ENCODE measurements around the gene JSRP1. TPM values are rescaled to one million over a fixed set of nuclear protein-coding genes. Genes with fewer than 3 reads are reported as not detected.

Gene JSRP1
- total and polyA plus RNA-seq, 2 donors (not counting 1 experiment from before 2014, with no cell fraction given): not detected

DNA sequence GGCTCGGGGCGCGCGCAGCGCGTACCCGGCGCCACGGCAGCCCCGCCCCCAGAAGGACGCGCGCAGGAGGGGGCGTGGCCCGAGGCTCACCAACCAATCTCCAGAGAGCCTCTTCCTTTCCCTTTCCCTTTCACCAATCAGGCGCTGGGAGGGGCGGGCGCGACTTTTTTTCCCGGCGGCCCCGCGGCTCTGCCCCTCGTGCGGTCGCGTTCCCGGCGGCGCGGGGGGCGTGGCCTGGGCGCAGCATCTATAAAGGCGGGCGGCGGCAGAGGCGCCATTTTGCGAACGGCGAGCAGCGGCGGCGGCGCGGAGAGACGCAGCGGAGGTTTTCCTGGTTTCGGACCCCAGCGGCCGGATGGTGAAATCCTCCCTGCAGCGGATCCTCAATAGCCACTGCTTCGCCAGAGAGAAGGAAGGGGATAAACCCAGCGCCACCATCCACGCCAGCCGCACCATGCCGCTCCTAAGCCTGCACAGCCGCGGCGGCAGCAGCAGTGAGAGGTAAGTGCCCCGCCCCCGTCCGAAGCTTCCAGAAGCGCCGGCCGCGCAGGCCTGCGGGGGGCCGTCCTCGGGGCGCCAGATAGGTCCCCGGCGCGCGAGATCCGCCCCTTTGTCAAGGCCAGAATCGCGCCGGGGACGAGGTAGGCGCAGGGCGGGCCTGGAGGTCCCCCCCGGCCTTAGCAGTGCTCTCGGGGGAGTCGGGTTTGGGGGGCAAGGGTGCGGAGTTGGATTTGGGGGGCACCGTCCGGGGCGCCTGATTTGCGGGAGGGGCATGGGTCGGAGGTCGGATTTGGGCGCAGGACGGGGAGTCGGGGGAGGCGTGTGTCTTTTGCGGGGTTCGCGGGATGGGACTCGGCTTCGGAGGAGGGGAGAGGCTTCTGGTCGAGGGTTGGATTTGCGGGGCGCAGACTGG, 13.3 kb upstream of the JSRP1 start:
- no peak for TF ChIP-seq EZH2 (IDR thresholded peaks at IDR 0.05; ENCODE audit: low read length, missing control alignments)
- TF ChIP-seq, protein P1, sequence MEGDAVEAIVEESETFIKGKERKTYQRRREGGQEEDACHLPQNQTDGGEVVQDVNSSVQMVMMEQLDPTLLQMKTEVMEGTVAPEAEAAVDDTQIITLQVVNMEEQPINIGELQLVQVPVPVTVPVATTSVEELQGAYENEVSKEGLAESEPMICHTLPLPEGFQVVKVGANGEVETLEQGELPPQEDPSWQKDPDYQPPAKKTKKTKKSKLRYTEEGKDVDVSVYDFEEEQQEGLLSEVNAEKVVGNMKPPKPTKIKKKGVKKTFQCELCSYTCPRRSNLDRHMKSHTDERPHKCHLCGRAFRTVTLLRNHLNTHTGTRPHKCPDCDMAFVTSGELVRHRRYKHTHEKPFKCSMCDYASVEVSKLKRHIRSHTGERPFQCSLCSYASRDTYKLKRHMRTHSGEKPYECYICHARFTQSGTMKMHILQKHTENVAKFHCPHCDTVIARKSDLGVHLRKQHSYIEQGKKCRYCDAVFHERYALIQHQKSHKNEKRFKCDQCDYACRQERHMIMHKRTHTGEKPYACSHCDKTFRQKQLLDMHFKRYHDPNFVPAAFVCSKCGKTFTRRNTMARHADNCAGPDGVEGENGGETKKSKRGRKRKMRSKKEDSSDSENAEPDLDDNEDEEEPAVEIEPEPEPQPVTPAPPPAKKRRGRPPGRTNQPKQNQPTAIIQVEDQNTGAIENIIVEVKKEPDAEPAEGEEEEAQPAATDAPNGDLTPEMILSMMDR (conservative IDR thresholded peaks at IDR 0.05 in 1 of 2, IDR thresholded peaks at IDR 0.05 in 1 of 2; ENCODE audit: low read depth in 1 of 2, low read length in 2 of 2): no peak
- H3K27ac ChIP-seq (ENCODE audit: insufficient read depth, low read length): peak overlapping the region; percentile 95
- H2AFZ ChIP-seq (ENCODE audit: low read length): no peak overlapping the region
- DNase-seq (ENCODE audit: low read depth in 2 of 2): peak; percentile 91 to 96
- peaks cover 17% of the 10 kb centered on the region for H3K4me1 ChIP-seq (ENCODE audit: control insufficient read depth, extremely low read depth, insufficient read depth, low read length)
- H4K20me1 ChIP-seq (ENCODE audit: control insufficient read depth, extremely low read depth, insufficient read depth, low read length): peaks cover 4% of the 10 kb centered on the region
- peaks cover 49% of the 10 kb centered on the region for H3K79me2 ChIP-seq (ENCODE audit: control insufficient read depth, insufficient read depth, low read length)
- H3K27me3 ChIP-seq (ENCODE audit: control insufficient read depth, insufficient read depth, low read length): no peaks in the 10 kb centered on the region
- peaks cover 15% of the 10 kb centered on the region for H3K36me3 ChIP-seq (ENCODE audit: control insufficient read depth, insufficient read depth, low read length)
- H3K4me2 ChIP-seq (ENCODE audit: extremely low read depth, insufficient read depth, low read length): no peak overlapping the region
- no peaks in the 10 kb centered on the region for H3K9me3 ChIP-seq (ENCODE audit: control insufficient read depth, insufficient read depth, low read depth, low read length)
- peak overlapping the region; percentile 97 for H3K9ac ChIP-seq (ENCODE audit: insufficient read depth, low read length)
- peak overlapping the region; percentile 66 to 99 (median 86) for H3K4me3 ChIP-seq (replicated peaks in 1 of 4; ENCODE audit: control extremely low read depth in 1 of 4, insufficient read depth in 1 of 4, low read depth in 3 of 4, low read length in 4 of 4)

DNA sequence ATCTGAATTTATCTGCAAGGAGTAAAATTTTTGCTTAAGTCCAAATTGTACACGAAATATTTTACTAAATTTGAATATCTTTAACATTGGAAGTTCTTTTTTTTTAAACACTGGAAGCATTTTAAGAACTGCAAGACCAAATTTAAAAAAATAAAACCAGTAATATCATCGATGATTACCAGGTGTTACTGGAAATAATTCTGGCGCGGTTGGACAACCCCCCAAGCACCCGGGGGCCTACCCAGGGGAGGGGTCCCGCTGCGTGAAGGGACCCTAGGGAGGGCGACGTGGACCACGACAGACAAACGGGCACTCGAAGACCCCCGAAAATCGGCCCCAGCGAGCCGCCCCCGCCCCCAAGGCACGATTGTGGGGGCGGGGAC, 12.6 kb upstream of the JSRP1 start:
- peaks cover 43% of the 10 kb centered on the region for H3K79me2 ChIP-seq (ENCODE audit: control insufficient read depth, insufficient read depth, low read length)
- no peak overlapping the region for H3K27ac ChIP-seq (ENCODE audit: insufficient read depth, low read length)
- no peaks in the 10 kb centered on the region for H3K27me3 ChIP-seq (ENCODE audit: control insufficient read depth, insufficient read depth, low read length)
- H3K4me3 ChIP-seq (replicated peaks in 1 of 4; ENCODE audit: control extremely low read depth in 1 of 4, insufficient read depth in 1 of 4, low read depth in 3 of 4, low read length in 4 of 4): peak overlapping the region; percentile 47 to 99 (median 62)
- peak overlapping the region; percentile 36 for H3K4me2 ChIP-seq (ENCODE audit: extremely low read depth, insufficient read depth, low read length)
- H3K4me1 ChIP-seq (ENCODE audit: control insufficient read depth, extremely low read depth, insufficient read depth, low read length): peaks cover 15% of the 10 kb centered on the region
- peaks cover 4% of the 10 kb centered on the region for H4K20me1 ChIP-seq (ENCODE audit: control insufficient read depth, extremely low read depth, insufficient read depth, low read length)
- no peak for DNase-seq (ENCODE audit: low read depth in 2 of 2)
- H3K9me3 ChIP-seq (ENCODE audit: control insufficient read depth, insufficient read depth, low read depth, low read length): no peaks in the 10 kb centered on the region
- no peak overlapping the region for H2AFZ ChIP-seq (ENCODE audit: low read length)
- H3K36me3 ChIP-seq (ENCODE audit: control insufficient read depth, insufficient read depth, low read length): peaks cover 10% of the 10 kb centered on the region
- H3K9ac ChIP-seq (ENCODE audit: insufficient read depth, low read length): peak overlapping the region; percentile 34
- no peak for TF ChIP-seq EZH2 (IDR thresholded peaks at IDR 0.05; ENCODE audit: low read length, missing control alignments)
- TF ChIP-seq, protein P1 (conservative IDR thresholded peaks at IDR 0.05 in 1 of 2, IDR thresholded peaks at IDR 0.05 in 1 of 2; ENCODE audit: low read depth in 1 of 2, low read length in 2 of 2): no peak

DNA sequence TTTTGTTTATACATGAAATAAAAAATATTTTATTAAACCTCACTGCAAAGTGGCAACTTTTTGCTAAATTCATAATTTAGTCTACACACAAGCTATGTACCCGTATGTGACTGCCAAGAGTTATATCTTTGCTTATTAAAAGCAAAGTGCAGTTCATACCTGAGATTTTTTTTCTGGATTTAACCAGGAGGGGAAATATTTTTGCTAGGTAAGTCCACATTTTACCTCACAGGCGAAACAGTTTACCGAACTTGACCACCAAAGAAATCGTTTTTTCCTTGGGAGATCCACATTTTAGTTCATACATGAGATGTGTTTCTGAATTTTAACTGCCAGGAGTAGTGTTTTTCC, 12.2 kb upstream of the JSRP1 start:
- H3K4me2 ChIP-seq (ENCODE audit: extremely low read depth, insufficient read depth, low read length): no peak overlapping the region
- peaks cover 14% of the 10 kb centered on the region for H3K4me1 ChIP-seq (ENCODE audit: control insufficient read depth, extremely low read depth, insufficient read depth, low read length)
- H3K9me3 ChIP-seq (ENCODE audit: control insufficient read depth, insufficient read depth, low read depth, low read length): no peaks in the 10 kb centered on the region
- peaks cover 4% of the 10 kb centered on the region for H4K20me1 ChIP-seq (ENCODE audit: control insufficient read depth, extremely low read depth, insufficient read depth, low read length)
- peaks cover 40% of the 10 kb centered on the region for H3K79me2 ChIP-seq (ENCODE audit: control insufficient read depth, insufficient read depth, low read length)
- H3K27ac ChIP-seq (ENCODE audit: insufficient read depth, low read length): no peak overlapping the region
- H3K4me3 ChIP-seq (replicated peaks in 1 of 4; ENCODE audit: control extremely low read depth in 1 of 4, insufficient read depth in 1 of 4, low read depth in 3 of 4, low read length in 4 of 4): peak overlapping the region in 1 of 4 experiments; percentile 74
- peaks cover 9% of the 10 kb centered on the region for H3K36me3 ChIP-seq (ENCODE audit: control insufficient read depth, insufficient read depth, low read length)
- H2AFZ ChIP-seq (ENCODE audit: low read length): no peak overlapping the region
- H3K27me3 ChIP-seq (ENCODE audit: control insufficient read depth, insufficient read depth, low read length): no peaks in the 10 kb centered on the region
- TF ChIP-seq EZH2 (IDR thresholded peaks at IDR 0.05; ENCODE audit: low read length, missing control alignments): no peak
- no peak for DNase-seq (ENCODE audit: low read depth in 2 of 2)
- H3K9ac ChIP-seq (ENCODE audit: insufficient read depth, low read length): no peak overlapping the region

Measured in fibroblast of lung (primary cell).